ENCODE measurements around the gene GREM2.

Gene GREM2

DNA sequence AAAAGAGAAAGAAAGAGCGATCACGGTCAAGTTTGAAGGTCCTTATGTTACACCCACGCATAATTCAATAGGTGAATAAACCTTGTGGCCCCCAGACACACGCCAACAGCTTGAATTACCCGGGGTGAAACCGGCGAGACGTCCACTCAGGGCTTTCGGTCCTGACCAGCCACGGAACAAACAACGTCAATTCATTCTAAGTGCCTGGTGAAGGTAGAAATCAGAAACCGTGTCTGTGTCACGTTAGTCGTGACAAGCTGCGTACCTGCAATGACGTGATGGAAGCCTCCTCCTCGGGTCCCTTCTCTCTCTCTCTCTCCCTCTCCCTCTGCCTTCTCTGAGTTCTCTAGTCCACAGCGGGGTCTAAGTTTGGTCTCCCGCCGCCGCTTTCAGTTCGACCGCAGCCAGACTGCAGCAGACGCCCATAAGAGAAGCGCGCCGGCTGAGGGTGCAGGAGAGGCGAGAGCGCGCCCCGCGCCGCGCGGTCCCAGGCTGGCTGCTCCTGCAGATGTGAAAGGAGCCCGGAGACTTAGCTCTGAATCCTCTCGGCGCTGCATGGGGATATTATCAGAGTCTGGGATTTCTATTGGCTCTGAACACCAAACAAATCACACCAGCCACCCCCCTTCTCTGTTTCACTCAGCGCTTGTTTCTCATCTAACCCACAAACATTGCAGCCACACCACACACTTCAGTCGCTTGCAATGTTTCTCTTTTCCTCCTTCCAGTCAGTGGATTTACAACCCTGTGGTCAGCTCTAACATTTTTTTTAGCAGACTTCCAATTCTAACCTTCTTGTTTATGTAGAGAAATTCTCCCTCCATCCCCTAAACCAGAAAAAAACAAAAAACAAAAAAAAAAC is at the start of gene GREM2:
TSS of gene GREM2 (minus strand) at position 537 of the 862 bp plus-strand sequence. CDS start 118,680 bp downstream, outside the sequence.
- DNase-seq, result peak; percentile 50

DNA sequence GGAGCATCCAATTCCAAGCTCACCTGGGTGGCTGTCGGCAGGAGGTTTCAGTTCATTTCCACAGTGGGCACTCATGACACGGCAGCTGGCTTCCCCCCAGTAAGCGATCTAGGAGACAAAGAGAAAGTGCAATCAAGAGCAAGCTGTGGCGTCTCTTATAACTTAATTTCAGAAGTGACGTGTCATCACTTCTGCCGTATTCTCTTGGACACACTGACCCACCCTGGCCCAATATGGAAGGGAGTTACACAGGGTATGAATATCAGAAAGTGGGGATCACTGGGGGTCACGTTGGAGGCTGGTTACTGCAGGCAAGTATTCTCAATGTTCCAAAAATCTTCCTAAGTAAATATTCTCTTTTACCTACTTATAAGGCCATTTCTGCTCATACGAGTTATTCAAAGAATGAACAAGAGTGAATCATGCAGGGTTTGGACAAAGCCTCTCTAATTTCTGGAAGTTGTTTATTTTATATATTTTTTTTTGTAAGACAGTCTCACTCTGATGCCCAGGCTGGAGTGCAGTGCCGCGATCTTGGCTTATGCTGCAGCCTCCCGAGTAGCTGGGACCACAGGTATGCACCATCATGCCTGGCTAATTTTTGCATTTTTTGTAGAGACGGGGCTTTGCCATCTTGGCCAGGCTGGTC is 46.5 kb upstream of the GREM2 start:
- no peak for DNase-seq

DNA sequence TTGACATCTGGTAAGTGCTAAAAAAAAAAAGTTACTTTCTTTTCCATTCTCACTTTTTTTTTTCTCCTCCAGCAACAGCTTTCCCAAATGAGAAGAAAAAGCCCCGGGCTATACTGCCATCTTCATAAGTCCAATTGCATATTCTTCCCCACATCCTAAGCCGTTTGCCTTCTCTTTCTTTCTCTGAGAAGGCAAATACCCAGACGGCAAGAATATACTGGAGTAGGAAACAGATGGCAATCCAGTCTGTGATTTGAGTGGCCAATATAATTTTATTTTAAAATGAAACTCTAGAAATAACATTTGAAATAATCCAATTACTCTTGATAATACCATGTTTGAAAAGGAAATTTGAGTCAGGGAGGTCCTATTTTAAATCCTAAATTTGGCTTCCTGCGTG is 44.6 kb upstream of the GREM2 start:
- DNase-seq, result no peak

GRCh38 chr1:240652961-240653409 is 41.0 kb upstream of the GREM2 start:
- DNase-seq, result no peak

DNA sequence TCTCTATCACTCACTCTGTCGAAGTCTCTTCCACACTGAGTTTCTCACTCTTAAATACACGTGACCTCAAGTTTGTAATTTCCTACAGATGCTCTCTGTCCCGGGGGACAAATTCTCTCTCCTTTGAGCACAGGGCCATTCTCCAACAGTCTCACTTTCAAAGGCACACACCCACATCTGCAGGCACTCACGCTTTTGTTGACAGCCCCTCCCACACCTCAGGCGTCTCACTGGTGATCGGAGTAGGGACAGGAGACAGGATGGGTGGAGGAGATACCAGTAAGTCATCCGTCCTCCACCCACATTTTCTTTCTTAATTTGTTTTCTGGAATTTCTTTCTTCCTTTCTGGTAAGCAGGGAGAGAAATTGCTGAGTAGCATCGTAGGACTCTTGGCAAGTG is 40.6 kb upstream of the GREM2 start:
- no peak for DNase-seq

DNA sequence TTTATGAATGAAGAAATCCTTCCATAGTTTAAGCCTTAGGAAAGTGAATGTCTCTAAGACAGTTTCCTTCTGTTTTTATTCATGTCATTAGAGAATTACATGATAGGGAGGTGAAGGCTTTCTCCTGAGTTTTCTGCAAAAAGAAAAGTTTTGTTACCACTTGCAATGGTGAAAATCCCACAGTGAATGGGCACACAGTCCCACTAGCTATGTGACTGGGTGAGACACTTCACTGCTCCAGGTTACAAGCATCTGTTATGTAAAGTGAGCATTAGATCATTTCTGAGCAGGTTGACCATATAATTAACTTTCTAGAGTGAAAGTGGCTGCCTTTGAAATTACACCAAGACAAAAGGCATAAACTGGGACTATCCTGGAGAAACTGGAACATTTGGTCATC is 38.9 kb upstream of the GREM2 start:
- DNase-seq, result no peak

- DNase-seq, result no peak
Measured at GRCh38 chr1:240649733-240650721, 38.1 kb upstream of the GREM2 start.

DNA sequence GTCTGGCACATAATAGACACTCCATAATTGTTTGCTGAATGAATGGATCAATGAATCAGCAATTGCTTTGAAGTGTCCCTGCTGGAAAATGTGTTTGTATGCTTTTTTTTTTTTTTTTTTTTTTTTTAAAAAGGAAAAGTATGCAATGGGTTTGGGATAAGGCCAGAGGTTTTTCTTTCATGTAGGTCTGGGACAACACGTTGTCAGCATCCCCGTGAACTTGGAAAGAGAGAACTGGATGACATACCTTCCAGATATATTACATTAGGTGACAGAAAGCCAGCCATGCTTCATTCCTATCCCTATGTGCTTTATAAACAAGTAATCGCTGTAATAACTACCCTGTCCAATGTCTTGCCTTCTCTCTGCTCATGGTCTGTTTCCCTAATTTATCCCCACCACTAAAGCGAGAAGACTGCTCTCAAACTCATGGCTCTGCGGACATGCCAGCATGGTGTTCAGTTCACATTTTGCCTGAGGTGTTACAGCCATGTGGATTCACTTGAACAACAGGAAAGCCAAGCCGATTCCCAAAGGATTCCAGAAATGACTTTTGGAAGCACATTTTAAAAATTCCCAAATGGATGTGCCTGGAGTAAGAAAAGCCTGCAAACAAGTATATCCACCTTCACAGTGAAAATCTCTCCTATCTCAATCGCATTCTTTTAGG is 34.8 kb upstream of the GREM2 start:
- DNase-seq, result no peak

GRCh38 chr1:240644732-240645131 is 32.8 kb upstream of the GREM2 start:
- DNase-seq, result no peak

DNA sequence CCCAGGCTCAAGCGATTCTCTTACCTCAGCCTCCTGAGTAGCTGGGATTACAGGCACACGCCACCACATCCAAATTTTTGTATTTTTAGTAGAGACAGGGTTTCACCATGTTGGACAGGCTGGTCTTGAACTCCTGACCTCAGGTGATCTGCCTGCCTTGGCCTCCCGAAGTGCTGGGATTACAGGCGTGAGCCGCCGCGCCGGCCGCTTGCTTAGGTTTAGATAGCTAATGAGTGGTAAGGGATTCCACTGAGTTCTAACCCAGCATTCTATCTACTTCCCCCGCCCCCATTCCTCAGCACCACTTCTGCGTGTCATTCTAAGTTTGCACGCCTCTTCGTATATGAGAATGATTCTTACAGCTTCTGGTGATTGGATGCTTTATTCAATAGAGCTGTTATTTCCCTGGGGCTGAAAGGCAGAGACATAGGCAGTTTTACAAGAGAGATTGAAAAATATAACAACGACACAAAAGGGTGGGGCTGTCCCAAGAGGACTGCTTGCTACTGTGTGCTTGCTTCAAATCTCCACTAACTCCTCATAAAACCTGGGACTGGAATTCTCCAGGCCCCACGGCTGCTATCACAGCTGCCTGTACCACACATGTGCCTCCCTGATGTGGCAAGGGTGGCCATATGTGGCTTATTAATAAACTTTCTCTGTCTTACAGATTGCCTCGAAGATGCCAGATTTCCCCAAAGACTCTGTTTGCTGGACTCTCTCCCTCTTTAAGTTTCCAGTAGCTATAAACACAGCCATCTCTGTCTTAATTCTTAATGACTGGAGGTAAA is 23.7 kb upstream of the GREM2 start:
- DNase-seq, result no peak

GRCh38 chr1:240630409-240630808 is 18.5 kb upstream of the GREM2 start:
- no peak for DNase-seq

- DNase-seq, result no peak
Measured at GRCh38 chr1:240621249-240621648, 9.3 kb upstream of the GREM2 start.

GRCh38 chr1:240619906-240620621 is 8.1 kb upstream of the GREM2 start:
- no peak for DNase-seq

DNA sequence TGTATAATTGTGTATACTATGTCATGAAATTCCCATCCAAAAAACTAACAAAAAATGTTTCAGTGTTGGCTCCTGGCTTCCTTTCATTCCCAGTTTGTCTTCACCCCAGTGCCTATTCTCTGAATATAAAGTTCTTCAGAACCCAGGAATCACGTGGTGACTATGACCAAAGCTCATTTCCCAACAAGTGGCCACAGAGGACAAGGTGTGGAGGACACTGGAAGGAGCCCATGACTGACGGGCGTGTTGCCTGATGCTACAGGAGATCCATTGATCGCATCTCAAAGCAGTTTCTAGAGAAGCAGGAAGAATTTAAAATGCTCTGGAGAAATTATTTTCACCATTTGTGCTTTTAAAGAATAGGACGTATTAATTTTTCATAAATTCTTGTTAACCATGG is 7.4 kb upstream of the GREM2 start:
- no peak for DNase-seq

DNA sequence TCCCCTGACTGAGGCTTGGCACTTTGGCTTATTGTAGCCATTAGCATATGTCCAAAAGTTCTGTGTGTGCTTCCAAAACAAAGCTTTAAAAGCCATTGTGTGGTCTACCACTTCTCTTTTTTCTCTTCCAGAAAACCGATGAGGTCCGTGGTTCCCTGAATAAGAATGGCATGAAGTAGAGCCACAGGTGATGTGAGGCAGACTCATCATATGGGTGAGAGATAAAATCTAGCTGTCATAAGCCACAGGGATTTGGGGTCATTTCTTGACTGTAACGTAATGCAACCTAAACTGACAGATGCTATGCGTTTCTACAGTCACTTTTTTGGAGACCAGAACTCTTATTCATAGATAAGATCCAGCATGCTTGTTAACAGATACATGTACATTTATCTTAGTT is 7.0 kb upstream of the GREM2 start:
- DNase-seq, result no peak

DNA sequence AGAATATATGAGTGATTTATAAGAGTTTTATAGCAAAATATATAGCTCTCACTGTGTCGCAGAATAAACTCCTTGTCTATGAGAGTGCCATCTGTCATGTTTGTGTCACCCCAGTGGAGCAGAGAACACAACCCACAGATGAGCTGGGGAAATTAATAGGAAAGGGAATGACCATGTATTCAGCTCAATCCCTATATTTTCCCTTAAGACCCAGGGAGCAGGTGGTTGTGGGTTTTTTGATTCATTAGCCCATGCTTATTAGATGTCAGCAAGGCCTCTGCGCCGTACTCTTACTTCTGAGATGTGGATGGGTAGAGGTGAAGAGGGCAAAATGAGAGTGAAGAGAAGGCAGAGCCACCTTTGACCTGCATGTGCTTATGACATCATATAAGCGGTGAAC is 4.1 kb upstream of the GREM2 start:
- DNase-seq, result no peak

GRCh38 chr1:240613356-240614142 is 1.6 kb upstream of the GREM2 start:
- DNase-seq, result no peak

DNA sequence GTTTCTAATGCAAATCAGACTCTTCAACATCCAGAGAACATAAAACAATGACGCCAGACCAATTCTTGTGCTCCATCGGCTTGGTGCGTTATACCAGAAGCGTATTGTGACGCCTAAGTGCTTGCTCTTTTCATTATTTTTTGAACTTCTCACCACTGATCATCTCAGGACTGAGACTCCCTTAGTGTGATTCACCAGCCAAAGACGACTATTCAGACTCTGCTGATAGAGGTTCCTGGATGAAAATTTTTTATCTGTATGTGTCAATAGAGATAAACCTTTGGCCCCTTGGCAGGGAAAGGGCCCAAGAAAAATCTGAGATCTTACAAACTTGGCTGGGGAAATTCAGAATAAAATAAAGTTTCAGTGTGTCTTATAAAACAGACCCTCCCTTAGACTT is 856 bp upstream of the GREM2 start:
- DNase-seq, result no peak

DNA sequence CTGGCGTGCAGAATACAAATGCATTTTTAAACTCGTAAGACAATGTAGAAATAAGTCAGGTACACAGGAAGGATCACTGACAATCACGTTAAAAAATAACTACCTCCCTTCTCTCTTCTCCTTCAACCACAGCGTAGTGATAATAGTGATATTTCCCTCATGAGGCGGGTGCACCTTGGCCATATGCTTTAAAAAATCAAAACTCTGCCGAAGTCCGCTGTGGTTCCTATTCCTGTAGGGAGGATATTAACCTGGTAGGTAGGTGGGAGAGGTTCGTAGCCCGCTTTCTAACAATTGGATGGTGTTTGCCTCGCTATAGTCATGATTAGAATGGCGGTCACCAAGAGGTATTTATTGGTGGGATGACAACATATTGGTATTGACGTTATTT is 732 bp downstream of the GREM2 start:
- DNase-seq, result no peak

GRCh38 chr1:240610636-240611035 is 1.3 kb downstream of the GREM2 start:
- DNase-seq, result no peak

Data from stimulated activated CD4-positive, alpha-beta T cell treated with anti-CD3 and anti-CD28 coated beads, Interleukin-1b, Interleukin-23, amount 100 ng/mL, for 48 hours (primary cell).